HK-2 (cell line): Measurements from ENCODE around the gene PLEKHM1.

ENCODE experiments used
- DNase-seq: peaks from one replicate; pipeline ENCODE4 v3.0.0-alpha.2; 2018; ENCODE audit not compliant: unreplicated experiment

The PLEKHM1 gene

DNA sequence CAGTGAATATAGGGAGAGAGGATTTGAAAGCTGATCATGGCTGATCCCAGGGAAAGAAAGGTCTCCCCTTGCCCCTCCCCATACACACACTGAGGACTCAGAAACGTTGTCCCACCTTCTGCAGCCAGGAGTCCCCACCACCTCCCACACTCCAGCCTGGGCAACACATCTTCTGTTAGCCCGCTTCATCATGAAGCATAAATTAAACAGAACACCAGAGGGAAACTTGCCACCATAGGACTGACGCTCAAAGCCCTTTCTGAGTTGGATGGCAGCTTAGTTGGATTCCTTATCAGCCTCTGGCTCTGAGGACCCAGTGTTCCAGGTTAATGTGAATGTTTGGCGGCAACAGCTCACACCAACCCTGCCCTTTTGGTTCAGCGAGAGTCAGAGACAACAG lies 91.7 kb downstream of the PLEKHM1 start:
- DNase-seq = no peak

DNA sequence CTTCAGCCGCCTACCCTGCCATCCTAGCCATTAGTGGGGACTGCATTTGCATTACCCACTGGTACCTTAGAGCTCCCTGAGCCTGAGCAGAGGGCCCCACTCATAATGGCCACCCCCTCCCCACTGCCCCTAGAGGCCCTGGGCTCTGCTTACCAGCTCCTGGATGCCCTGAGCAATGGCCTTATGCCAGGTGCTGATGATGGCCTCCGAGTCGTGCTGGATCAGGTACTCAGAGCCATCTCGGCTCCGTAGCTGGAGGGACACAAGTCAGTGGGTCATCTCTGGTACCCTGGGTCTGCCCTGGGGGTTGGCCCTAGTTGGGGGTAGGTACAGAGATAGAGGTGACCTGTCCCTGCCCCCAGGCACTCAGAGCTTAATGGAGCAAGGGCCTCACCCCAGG lies 92.7 kb downstream of the PLEKHM1 start:
- DNase-seq = no peak

DNA sequence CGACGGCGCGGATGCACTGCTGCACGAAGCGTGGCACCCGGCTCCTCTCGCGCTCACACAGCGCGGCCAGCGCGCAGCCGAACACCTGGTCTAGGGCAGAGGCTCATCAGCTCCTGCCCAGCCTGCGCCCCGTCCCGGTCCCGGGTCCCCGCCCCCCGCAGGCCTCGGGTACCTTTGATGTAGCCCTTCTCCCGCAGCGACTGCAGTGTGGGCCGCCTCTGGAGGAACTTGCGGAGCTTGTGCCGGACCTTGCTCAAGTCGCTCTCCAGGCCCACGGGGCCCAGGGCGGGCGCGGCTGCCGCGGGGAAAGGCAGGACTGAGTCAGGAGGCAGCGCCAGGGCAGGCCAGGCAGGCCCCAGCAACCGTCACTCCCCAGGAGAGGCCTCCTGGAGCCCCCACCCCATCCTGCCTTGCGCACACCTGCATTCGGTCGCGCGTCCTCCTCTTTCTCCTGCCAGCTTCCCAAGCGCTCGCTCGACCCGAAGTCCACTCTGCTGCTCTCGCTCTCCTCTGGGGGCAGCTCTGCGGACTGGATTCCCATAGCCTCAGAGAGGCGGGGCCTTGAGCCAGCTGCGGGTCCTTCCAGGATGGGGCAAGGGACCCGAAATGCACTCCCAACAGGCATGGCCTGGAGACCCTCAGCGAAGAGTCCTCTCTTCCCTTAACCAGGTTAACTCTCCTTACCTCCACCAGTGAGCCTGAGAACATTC lies 93.9 kb downstream of the PLEKHM1 start:
- DNase-seq = no peak

DNA sequence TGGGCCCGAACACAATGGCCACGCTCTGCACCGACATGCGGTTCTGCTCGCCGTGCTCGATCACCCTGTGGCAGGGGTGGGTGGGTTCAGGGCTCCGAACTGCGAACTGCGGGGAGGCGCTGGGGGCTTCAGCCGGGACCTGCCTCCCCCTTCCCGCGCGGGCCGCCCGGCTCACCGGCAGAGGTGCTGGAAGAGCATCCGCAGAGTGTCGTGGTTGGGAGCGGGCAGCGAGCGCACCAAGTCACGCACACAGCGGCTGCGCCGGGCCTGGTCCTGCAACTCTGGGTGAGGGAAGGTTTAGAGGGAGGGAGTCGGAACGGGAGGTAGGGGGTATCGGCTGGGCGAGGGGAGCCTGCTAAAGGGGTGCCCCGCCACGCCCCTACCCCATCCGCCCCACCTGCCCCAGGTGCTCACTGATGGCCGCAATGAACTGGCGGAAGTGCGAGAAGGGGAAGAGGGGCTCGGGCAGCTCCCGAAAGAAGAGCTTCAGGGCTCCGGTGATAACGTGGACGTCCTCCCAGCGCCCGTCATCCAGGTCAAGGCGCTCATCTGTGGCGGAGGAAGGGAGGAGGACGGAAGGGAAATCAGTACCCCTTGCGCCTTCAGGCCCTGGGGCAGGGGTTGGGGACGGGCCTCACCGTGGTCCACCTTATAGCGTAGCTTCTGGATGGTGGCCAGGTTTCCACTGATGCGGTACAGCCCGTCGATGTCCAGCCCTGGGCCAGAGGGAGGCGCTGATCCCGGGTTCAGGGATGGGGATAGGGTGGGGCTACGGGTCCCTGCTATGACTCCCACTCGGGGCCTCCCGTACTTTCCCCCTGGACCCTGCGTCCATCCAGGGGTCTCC lies 94.7 kb downstream of the PLEKHM1 start:
- DNase-seq = no peak

DNA sequence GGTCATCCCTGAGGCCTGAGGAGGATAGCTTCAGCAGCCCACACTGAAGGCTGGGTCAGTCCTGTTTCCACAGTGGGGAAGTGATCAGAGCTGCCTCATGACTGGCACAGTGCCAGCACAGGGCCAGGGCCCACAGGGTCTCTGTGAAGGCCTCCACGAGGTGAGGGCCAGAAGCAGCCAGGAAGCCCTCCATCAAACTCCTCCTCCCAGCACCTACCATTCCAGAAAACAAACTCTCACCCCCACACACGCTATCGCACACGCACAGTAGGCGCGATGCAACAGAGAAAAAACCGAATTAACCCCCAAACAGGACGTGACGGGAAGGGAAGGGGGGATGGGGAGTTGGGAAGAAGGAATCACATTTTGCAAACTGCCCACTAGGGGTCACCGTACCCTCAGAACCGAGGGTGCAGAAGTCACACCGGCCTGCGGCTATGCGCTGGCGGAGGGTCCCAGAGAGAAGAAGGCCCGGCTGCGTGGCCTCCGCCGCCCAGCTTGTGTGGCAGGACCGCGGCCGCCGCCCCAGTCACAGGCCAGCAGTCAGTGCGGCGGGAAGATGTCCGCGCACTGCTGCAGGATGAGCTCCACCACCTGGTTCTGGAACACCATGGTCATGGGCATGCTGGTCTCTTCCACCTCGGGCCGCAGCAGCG lies 95.5 kb downstream of the PLEKHM1 start:
- DNase-seq = peak; percentile 47

DNA sequence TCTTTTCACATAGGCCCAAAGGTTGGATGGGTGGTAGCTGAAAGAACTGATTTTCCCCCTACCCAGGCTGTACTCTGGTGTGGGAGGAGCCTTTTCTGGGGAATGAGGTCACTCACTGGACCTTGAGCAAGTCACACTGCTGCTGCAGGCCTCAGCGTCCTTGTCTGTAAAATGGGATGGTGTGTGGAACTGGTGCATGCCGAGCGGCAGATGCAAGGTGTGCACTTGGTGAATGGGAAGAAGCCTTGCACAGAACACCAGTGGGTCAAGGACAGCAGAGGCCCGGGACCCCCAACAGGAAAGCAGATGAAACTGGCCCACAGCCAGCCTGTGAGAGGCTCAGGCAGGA lies 96.0 kb downstream of the PLEKHM1 start:
- DNase-seq = no peak

DNA sequence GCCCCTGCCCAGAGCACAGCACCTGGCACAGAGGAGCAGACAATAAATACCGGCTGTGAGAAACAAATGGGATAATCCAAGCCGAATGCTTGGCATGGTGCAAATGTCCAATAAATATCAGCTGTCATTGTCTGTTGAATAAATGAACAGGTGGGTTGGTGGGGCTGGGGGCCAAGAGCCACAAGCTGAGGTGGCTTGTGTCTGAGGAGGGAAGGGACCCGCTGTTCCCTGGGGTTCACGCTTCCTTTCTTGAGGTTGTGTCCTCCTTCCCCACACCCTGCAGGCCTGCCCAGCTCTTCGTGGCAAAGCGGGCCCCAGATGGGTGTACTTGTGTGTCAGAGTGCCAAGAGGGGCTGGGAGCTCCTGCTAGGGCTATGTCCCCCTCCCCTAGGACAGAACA lies 96.4 kb downstream of the PLEKHM1 start:
- no peak for DNase-seq

DNA sequence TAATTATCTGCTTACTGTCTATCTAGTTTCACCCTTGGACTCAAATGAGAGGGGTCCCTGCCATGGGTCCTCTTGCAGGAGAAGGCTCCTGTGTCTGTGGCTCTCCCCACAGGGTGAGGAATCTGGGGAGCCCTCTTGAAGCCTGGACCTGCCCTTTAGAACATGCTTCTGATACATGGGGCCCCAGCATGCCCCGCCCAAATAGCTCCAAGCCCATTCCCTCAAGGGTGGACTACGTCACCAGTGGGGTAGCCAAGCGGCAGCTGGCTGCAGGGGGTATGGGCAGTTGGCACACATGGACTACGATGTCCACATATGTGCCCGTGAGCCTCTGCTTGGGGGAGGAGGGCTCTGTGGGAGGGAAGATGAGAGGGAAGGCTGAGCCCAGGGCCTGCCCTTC lies 97.1 kb downstream of the PLEKHM1 start:
- DNase-seq = no peak

DNA sequence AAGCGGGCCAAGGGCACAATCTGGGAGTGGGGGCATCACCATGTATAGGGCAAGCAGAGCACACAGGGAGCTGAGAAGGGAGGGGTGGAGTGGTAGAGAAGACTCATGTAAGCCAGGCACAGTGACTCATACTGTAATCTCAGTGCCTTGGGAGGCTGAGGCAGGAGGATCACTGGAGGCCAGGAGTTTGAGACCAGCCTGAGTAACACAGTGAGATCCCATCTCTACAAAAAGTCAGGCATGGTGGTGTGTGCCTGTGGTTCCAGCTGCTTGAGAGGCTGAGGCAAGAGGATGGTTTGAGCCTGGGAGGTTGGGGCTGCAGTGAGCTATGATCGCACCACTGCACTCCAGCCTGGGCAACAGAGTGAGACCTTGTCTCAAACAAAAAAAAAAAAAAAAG lies 98.6 kb downstream of the PLEKHM1 start:
- no peak for DNase-seq

DNA sequence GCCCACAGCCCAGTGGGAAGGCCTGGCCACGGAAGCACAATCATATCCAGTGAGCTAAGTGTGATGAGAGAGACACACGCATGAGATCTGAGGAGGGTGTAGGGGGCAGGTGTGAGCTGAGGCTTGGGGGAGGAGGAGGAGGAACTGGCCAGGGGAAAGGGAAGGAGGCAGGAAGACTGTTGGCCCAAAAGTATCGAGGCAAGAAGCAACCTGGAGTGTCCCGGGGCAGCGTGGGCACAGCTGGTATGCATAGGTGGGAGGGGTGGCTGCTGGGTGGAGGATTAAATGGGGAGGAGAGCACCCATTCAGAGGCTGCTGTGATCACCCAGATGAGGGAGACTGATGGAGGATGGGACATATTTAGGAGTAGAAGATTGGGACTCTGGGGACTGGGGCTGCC lies 99.2 kb downstream of the PLEKHM1 start:
- DNase-seq = no peak

DNA sequence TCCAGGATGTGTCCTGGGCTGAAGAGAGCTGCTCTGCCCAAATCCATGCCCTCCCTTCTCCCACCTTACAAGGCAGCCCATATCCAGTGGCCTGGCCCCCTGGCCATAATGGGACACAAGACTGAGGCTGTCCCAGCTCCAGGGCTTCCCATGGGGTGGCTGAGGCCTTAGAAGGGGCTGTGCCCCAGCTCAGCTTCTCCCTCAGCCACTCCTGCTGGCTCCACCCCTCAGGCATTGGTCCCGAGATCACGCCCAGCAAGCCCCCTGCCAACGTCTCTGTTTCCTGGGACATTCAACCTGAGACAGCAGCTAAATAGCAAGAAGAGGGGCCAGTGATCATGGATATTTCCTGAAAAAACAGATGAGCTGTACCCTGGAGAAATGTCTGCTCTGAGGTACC lies 101.2 kb downstream of the PLEKHM1 start:
- DNase-seq = no peak

DNA sequence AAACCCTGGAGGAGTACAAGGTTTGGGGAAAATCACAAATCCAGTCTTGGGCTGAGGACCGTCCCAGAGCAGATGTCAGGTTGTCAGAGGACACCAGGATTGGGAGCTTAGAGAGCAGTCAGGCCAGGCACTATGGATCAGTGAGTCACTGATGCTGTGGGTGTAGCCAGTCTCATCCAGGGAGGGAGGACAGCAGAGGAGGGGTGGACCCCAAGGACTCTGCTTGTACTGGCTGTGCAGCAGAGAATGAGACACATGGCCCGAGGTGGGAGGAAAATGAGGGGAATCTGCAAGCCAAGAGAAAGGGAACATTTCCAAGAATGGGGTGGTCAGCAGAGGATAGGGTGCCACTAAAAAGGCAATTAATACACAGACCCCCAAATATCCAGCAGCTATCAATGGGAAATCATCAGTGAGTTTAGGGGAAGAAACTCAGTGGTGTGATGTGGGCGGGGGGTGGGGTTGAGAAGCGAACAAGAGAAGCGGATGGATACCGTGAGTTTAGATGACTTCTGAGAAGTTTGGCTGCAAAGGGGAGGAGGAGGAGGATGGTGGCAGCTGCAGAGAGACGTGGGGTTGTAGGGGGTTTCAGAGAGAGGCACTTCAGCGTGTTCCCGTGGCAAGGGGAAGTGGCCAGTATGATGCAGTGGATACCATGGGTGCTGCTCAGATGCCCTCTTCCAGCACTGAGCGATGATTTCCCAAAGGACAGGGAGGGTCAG lies 101.8 kb downstream of the PLEKHM1 start:
- DNase-seq = no peak

DNA sequence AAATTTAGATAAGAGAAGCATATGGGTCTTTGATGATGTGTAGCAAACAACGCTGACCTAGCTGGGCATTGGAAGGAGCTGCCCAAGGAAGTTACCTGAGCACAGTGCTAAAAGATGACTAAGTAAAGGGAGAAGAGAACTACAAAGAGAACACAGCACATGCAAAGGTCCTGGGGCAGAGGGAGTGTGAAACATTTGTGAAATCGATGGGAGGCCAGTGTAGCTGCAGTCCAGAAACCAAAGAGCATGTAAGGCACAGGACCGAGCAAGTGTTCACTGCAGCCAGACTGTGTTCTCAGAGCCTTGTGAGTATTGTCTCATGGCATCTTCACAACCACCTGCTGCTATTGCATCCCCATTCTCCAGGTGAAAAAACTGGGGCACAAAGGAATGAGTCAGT lies 102.8 kb downstream of the PLEKHM1 start:
- no peak for DNase-seq

DNA sequence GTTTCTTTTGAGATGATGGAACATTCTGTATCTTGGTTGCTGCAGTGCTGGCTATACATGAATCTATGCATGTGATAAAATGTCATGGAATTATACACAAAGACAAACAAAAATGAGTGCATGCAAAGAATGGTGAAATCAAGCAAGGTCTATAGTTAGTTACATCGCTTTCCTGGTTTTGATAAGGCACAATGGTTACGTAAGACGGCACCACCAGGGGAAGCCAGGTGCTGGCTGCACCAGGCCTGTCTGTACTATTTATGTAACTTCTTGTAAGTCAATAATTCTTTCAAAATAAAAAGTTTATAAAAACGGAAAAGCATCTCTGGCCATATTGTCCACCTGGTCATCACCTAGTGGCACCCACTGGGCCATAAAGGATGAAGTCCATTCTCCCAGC lies 104.3 kb downstream of the PLEKHM1 start:
- no peak for DNase-seq
